GM18861 (cell line): ENCODE data around the gene POLR1B.

Experiments used
- ATAC-seq: cut with Tn5 transposase; IDR thresholded peaks from one replicate; pipeline ENCODE4 v1.9.1; 2021; ENCODE audit not compliant: unreplicated experiment

The POLR1B gene

GRCh38 chr2:112539306-112539705 is 3.0 kb upstream of the POLR1B start:
- ATAC-seq: no peak

- no peak for ATAC-seq
Measured at GRCh38 chr2:112540906-112541305, 1.4 kb upstream of the POLR1B start.

GRCh38 chr2:112541315-112542122 is 746 bp upstream of the POLR1B start:
- ATAC-seq: peak; percentile 34

- no peak for ATAC-seq
Measured at GRCh38 chr2:112542984-112543661, 858 bp downstream of the POLR1B start.

- ATAC-seq: no peak
Measured at GRCh38 chr2:112547333-112547732, 5.1 kb downstream of the POLR1B start.

GRCh38 chr2:112548980-112549379 is 6.7 kb downstream of the POLR1B start:
- ATAC-seq: no peak

- peak; percentile 84 for ATAC-seq
Measured at GRCh38 chr2:112566104-112566503, 23.8 kb downstream of the POLR1B start.

GRCh38 chr2:112566508-112566907 is 24.2 kb downstream of the POLR1B start:
- ATAC-seq: peak; percentile 38

GRCh38 chr2:112572005-112572404 is 29.7 kb downstream of the POLR1B start:
- ATAC-seq: no peak

GRCh38 chr2:112577756-112578155 is 35.5 kb downstream of the POLR1B start:
- no peak for ATAC-seq

GRCh38 chr2:112579241-112579640 is 37.0 kb downstream of the POLR1B start:
- ATAC-seq: no peak

- no peak for ATAC-seq
Measured at GRCh38 chr2:112580084-112580483, 37.8 kb downstream of the POLR1B start.

GRCh38 chr2:112582314-112582746 is 40.1 kb downstream of the POLR1B start:
- no peak for ATAC-seq

- ATAC-seq: no peak
Measured at GRCh38 chr2:112583497-112584133, 41.4 kb downstream of the POLR1B start.

GRCh38 chr2:112584134-112584890 is 42.0 kb downstream of the POLR1B start, which contains the start of gene CHCHD5:
TSS of gene CHCHD5 (plus strand) at chr2:112584609. CDS start at chr2:112584648, 39 bp downstream.
- ATAC-seq: peak; percentile 82

GRCh38 chr2:112584891-112585250 is 42.6 kb downstream of the POLR1B start:
- no peak for ATAC-seq

GRCh38 chr2:112585400-112585799 is 43.1 kb downstream of the POLR1B start:
- ATAC-seq: no peak

- ATAC-seq: no peak
Measured at GRCh38 chr2:112585873-112586464, 43.7 kb downstream of the POLR1B start.

- no peak for ATAC-seq
Measured at GRCh38 chr2:112588611-112589045, 46.4 kb downstream of the POLR1B start.

- ATAC-seq: no peak
Measured at GRCh38 chr2:112591413-112591812, 49.1 kb downstream of the POLR1B start.

- no peak for ATAC-seq
Measured at GRCh38 chr2:112593736-112594135, 51.5 kb downstream of the POLR1B start.
